GM12872 (cell line): ENCODE measurements around the gene AKR1C3.

Experiments used
- CTCF ChIP-seq: IDR thresholded peaks from 3 replicates; pipeline ENCODE4 v1.5.1; 2011; ENCODE audit warnings: low read depth, mild to moderate bottlenecking, low read length, moderate library complexity; ENCODE audit not compliant: insufficient read depth

The AKR1C3 gene

GRCh38 chr10:5070648-5071410 is 23.4 kb upstream of the AKR1C3 start:
- no peak for TF ChIP-seq CTCF

- TF ChIP-seq CTCF: no peak
Measured at GRCh38 chr10:5071411-5072198, 22.6 kb upstream of the AKR1C3 start.

GRCh38 chr10:5073659-5074058 is 20.6 kb upstream of the AKR1C3 start:
- no peak for TF ChIP-seq CTCF

- TF ChIP-seq CTCF: no peak
Measured at GRCh38 chr10:5076615-5077014, 17.6 kb upstream of the AKR1C3 start.

- no peak for TF ChIP-seq CTCF
Measured at GRCh38 chr10:5078547-5079180, 15.6 kb upstream of the AKR1C3 start.

GRCh38 chr10:5079306-5079830 is 14.8 kb upstream of the AKR1C3 start:
- TF ChIP-seq CTCF: no peak

GRCh38 chr10:5079836-5080235 is 14.4 kb upstream of the AKR1C3 start:
- TF ChIP-seq CTCF: no peak
